ENCODE data around the gene DEFB124. TPM values are rescaled to one million over a fixed set of nuclear protein-coding genes. Genes with fewer than 3 reads are reported as not detected.
A peak's percentile ranks its signal among the peaks of the same experiment; 100 is the strongest.

The DEFB124 gene
- total RNA-seq, 1 experiment from 2014 or later: not detected

GRCh38 chr20:31515072-31515774 lies 40.3 kb upstream of the DEFB124 start:
- Histone ChIP-seq H3K14ac (ENCODE audit: insufficient read depth, low read length) (no peak overlapping the region; the same call in 1 of the 2 replicates), H3K56ac (ENCODE audit: insufficient read length, low read depth, low read length) (no peak overlapping the region), H2AK5ac (ENCODE audit: insufficient read length, low read length) (no peak overlapping the region), H3K4me2 (ENCODE audit: insufficient read depth, insufficient read length, low read length) (peak overlapping the region; percentile 95), H3K27me3 (ENCODE audit: insufficient read depth, low read length) (no peaks in the 10 kb centered on the region), H3K79me2 (ENCODE audit: insufficient read depth, low read length) (peaks cover 3% of the 10 kb centered on the region; the same call in 1 of the 2 replicates), H3K4ac (ENCODE audit: low read depth, low read length) (no peak overlapping the region), H4K8ac (replicated peaks; ENCODE audit: insufficient read length, low read depth, low read length) (no peak overlapping the region), H3T11ph (ENCODE audit: low read length) (no peak overlapping the region), H2AFZ (ENCODE audit: low read length) (no peak overlapping the region), H3K9ac (ENCODE audit: extremely low read depth, insufficient read length, low read length) (peak overlapping the region; percentile 53), H2BK5ac (ENCODE audit: insufficient read length, low read length) (no peak overlapping the region), H4K20me1 (ENCODE audit: control insufficient read depth, insufficient read depth, insufficient read length) (peaks cover 2% of the 10 kb centered on the region), H3K9me3 (ENCODE audit: control insufficient read depth, low read depth, low read length) (no peaks in the 10 kb centered on the region), H4K5ac (ENCODE audit: insufficient read length, low read depth, low read length) (no peak overlapping the region), H3K27ac (ENCODE audit: insufficient read length, low read depth, low read length) (no peak overlapping the region), H3K23me2 (ENCODE audit: insufficient read length, low read depth, low read length, poor library complexity, severe bottlenecking) (peaks cover 4% of the 10 kb centered on the region), H2BK120ac (ENCODE audit: low read depth, low read length, poor library complexity, severe bottlenecking) (no peak overlapping the region), H3K79me1 (ENCODE audit: insufficient read depth, low read depth, low read length, poor library complexity, severe bottlenecking) (peaks cover 6% of the 10 kb centered on the region), H3K18ac (ENCODE audit: insufficient read length, low read depth, low read length) (no peak overlapping the region), H2BK12ac (ENCODE audit: insufficient read length, low read depth, low read length) (no peak overlapping the region), H4K91ac (ENCODE audit: insufficient read length, low read depth, low read length) (no peak overlapping the region), H3K23ac (ENCODE audit: insufficient read length, low read depth, low read length) (no peak overlapping the region), H3K4me1 (ENCODE audit: insufficient read depth, low read length) (no peaks in the 10 kb centered on the region; the same call in 1 of the 2 replicates), H2BK15ac (ENCODE audit: low read depth, low read length) (no peak overlapping the region), H2BK20ac (ENCODE audit: low read depth, low read length, poor library complexity, severe bottlenecking) (no peak overlapping the region)
- peaks cover 0 to 14% (median 8%) of the 10 kb centered on the region in 3 experiments; a peak in 3 of 7 replicates for H3K36me3 Mint-ChIP-seq (ENCODE audit: insufficient read depth in 1 of 3, low read depth in 3 of 3)
- peaks cover 0 to 3% of the 10 kb centered on the region in 2 experiments; a peak in 1 of 4 replicates for H3K4me1 Mint-ChIP-seq
- H3K4me3 Mint-ChIP-seq: no peak overlapping the region
- H3K27ac Mint-ChIP-seq: no peak overlapping the region
- H3K9me3 Mint-ChIP-seq: peaks cover 0 to 6% of the 10 kb centered on the region in 2 experiments; a peak in 3 of 5 replicates
- no peak for TF ChIP-seq CTCF (conservative IDR thresholded peaks at IDR 0.05)
- peaks cover 3% of the 10 kb centered on the region; the same call in 1 of the 2 replicates for H3K27me3 Mint-ChIP-seq (ENCODE audit: low read depth)
- DNase-seq: no peak
- WGBS (ENCODE audit: extremely low coverage, insufficient read length, low lambda C conversion rate): no CpG with 5 or more reads among the region's 4 CpGs
